Kidney (tissue), 14 donors: ENCODE data around the gene SETD1B. TPM values are rescaled to one million over a fixed set of nuclear protein-coding genes. Genes with fewer than 3 reads are reported as not detected.

Source experiments
- DNase-seq, 5 donors: peaks; one replicate each; pipeline ENCODE4 v3.0.0-alpha.2; 2013 to 2020
- FAIRE-seq: peaks from 2 replicates; lab custom pipeline; 2012; peaks lifted over from hg19 to GRCh38; lab: Jason Lieb, UNC
- H3K27ac ChIP-seq, 2 donors: one replicate each; pipeline ENCODE4 v1.7.0; 2013; ENCODE audit warnings: low read depth in 2 of 2, low read length in 2 of 2, inconsistent platforms in 1 of 2
- H3K27me3 ChIP-seq: one replicate; pipeline ENCODE4 v1.7.1; 2013; ENCODE audit warnings: low read length, inconsistent platforms; ENCODE audit not compliant: control insufficient read depth, insufficient read depth
- H3K36me3 ChIP-seq, 3 donors: one replicate each; pipeline versions ENCODE4 v1.7.0 to v1.7.1; 2013; ENCODE audit warnings: low read length in 3 of 3, control low read depth in 1 of 3, inconsistent platforms in 1 of 3; ENCODE audit not compliant: insufficient read depth in 3 of 3, control insufficient read depth in 2 of 3
- H3K4me1 ChIP-seq, 3 donors: one replicate each; pipeline versions ENCODE4 v1.7.0 to v1.7.1; 2013; ENCODE audit warnings: low read length in 3 of 3, inconsistent platforms in 1 of 3, low read depth in 1 of 3; ENCODE audit not compliant: control insufficient read depth in 2 of 3, insufficient read depth in 2 of 3
- H3K4me3 ChIP-seq, 3 donors: one replicate each; pipeline versions ENCODE4 v1.7.0 to v1.8.1; 2013; ENCODE audit warnings: low read length in 3 of 3, control low read depth in 1 of 3, inconsistent platforms in 1 of 3
- H3K9ac ChIP-seq, 3 donors: one replicate each; pipeline versions ENCODE4 v1.7.0 to v1.7.1; 2013; ENCODE audit warnings: low read length in 3 of 3, control low read depth in 1 of 3, inconsistent platforms in 1 of 3
- H3K9me3 ChIP-seq, 3 donors: one replicate each; pipeline versions ENCODE4 v1.7.0 to v1.7.1; 2013; ENCODE audit warnings: low read length in 3 of 3, control low read depth in 1 of 3, inconsistent platforms in 1 of 3; ENCODE audit not compliant: control insufficient read depth in 2 of 3, insufficient read depth in 1 of 3
- CTCF ChIP-seq: IDR thresholded peaks from 3 replicates; pipeline ENCODE4 v1.5.1; 2012; ENCODE audit warnings: mild to moderate bottlenecking, moderate library complexity, borderline replicate concordance; ENCODE audit not compliant: insufficient read depth; ENCODE audit errors: extremely low read depth
- intact Hi-C: fragments of 100-400 bp; cut with DNase I; formaldehyde crosslinking; loops from one replicate; pipeline ENCODE4 v1.11.1; 2022
- polyA plus RNA-seq: library from polyadenylated mRNA; stranded (reverse); fragments of 350-450 nt; fragmentation: Illumina TruSeq; extraction: RNeasy Lipid Tissue Mini Kit (QIAGEN cat#74804); gene quantifications from one replicate; pipeline ENCODE4 v1.2.3, GENCODE V29; 2014; ENCODE audit warnings: low read depth, low replicate concordance; ENCODE audit not compliant: insufficient read depth
- total RNA-seq: library from RNA; stranded (reverse); fragmentation: NEBNext Ultra II Directional; extraction: Animal tissue kit (Norgen Biotek cat#: 25700); gene quantifications from one replicate; pipeline ENCODE4 v1.2.1, GENCODE V29; 2021
- donor health status: control.
- donor health status: control.
- donor health status: control.
- donor health status: control.
- donor health status: control.
- donor health status: DM: yes; HTN: yes; CAD: no.
- donor health status: Normal renal cell carcinoma (clear cell type).

The SETD1B gene
- total and polyA plus RNA-seq, 2 donors from 2014 or later: 3.5 to 34.5 TPM

GRCh38 chr12:121780429-121780828, 23.4 kb upstream of the SETD1B start:
- Histone ChIP-seq H3K4me3 (no peak overlapping the region), H3K36me3 (no peaks in the 10 kb centered on the region), H3K9ac (no peak overlapping the region), H3K4me1 (peaks cover 0 to 7% (median 4%) of the 10 kb centered on the region in 3 donors), H3K27me3 (no peaks in the 10 kb centered on the region), H3K27ac (no peak overlapping the region), H3K9me3 (no peaks in the 10 kb centered on the region)
- no peak for TF ChIP-seq CTCF
- DNase-seq (no peak), FAIRE-seq (no peak)
- intact Hi-C loops: no loop called here

GRCh38 chr12:121781484-121781997, 22.3 kb upstream of the SETD1B start:
- intact Hi-C loops: no loop called here
- no peaks in the 10 kb centered on the region for H3K9me3 ChIP-seq
- no peaks in the 10 kb centered on the region for H3K27me3 ChIP-seq
- no peak for FAIRE-seq
- peaks cover 0 to 3% (median 0%) of the 10 kb centered on the region in 3 donors for H3K4me1 ChIP-seq
- no peak overlapping the region for H3K4me3 ChIP-seq
- DNase-seq: peak in 4 of 5 donors; percentile 55 to 80 (median 68)
- H3K27ac ChIP-seq: no peak overlapping the region
- TF ChIP-seq CTCF: no peak
- no peaks in the 10 kb centered on the region for H3K36me3 ChIP-seq
- H3K9ac ChIP-seq: no peak overlapping the region

GRCh38 chr12:121781998-121782979, 21.5 kb upstream of the SETD1B start:
- Histone ChIP-seq H3K4me3 (no peak overlapping the region), H3K27ac (peak overlapping the region in 1 of 2 donors; percentile 23), H3K36me3 (no peaks in the 10 kb centered on the region), H3K9me3 (no peaks in the 10 kb centered on the region), H3K4me1 (peaks cover 0 to 6% (median 3%) of the 10 kb centered on the region in 3 donors), H3K9ac (no peak overlapping the region), H3K27me3 (no peaks in the 10 kb centered on the region)
- DNase-seq: peak in 1 of 5 donors; percentile 38
- TF ChIP-seq CTCF: no peak
- no peak for FAIRE-seq
- intact Hi-C loops: no loop called here
